Inferior parietal cortex (tissue), 1 donor: ENCODE data around the gene IL16.

Source experiments
- DNase-seq: peaks from one replicate; pipeline ENCODE4 v3.0.0-alpha.2; 2016; ENCODE audit errors: extremely low spot score

The IL16 gene

GRCh38 chr15:81292523-81293001 lies 95.9 kb downstream of the IL16 start:
- DNase-seq = no peak

- no peak for DNase-seq
Observed at GRCh38 chr15:81293728-81294515, 97.2 kb downstream of the IL16 start.

GRCh38 chr15:81294516-81294880 lies 97.8 kb downstream of the IL16 start:
- DNase-seq = no peak

DNA sequence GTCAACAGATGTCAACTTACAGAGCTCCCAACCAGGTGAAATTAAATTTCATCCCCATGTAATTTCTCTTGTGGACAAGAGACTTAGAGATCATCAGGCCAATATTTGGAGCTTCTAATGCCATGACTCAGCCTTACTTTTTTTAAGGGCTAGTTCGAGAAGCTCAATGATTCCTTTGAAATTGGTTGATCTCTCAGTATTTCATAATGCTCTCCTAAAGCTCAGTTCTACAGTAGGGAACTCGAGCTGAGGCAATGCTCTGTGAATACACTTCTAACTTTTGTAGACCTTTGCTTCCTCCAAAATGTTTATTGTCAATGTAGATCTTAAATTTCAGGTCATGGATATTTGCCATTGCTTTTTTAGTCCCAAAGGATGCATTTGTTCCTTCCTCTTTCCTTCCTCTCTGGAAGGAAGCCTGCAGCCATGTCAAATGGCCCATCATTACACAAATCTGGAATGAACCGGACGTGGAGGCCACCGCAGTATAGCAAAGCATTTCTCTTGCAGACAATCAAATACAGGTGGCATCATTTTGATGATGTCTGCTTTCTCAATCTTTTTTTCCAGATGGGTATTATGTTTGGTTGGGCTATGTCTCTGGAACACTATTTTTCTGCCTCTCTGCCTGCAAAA lies 98.9 kb downstream of the IL16 start:
- no peak for DNase-seq

- no peak for DNase-seq
Observed at GRCh38 chr15:81296186-81296585, 99.5 kb downstream of the IL16 start.

GRCh38 chr15:81296673-81297072 lies 100.0 kb downstream of the IL16 start:
- no peak for DNase-seq

DNA sequence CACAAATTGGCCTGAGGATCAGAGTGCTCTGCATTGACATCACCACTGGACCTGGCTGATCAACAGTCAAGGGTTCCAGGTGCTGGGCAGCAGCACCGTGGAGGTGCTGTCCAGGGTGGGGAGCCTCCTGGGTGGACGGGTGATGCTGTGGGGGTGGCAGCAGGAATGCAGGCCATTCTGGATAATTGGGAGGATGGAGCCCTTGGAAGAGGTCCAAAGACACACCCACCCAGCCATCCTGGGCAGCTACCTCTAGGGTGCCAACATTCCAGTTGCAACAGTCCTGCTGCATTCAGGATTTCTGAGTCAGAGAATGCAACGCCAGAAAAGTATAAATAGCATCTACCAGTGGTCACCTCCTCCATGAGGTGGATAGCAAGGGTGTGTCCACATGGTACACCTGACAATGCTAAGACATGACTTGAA lies 100.5 kb downstream of the IL16 start:
- DNase-seq = no peak

DNA sequence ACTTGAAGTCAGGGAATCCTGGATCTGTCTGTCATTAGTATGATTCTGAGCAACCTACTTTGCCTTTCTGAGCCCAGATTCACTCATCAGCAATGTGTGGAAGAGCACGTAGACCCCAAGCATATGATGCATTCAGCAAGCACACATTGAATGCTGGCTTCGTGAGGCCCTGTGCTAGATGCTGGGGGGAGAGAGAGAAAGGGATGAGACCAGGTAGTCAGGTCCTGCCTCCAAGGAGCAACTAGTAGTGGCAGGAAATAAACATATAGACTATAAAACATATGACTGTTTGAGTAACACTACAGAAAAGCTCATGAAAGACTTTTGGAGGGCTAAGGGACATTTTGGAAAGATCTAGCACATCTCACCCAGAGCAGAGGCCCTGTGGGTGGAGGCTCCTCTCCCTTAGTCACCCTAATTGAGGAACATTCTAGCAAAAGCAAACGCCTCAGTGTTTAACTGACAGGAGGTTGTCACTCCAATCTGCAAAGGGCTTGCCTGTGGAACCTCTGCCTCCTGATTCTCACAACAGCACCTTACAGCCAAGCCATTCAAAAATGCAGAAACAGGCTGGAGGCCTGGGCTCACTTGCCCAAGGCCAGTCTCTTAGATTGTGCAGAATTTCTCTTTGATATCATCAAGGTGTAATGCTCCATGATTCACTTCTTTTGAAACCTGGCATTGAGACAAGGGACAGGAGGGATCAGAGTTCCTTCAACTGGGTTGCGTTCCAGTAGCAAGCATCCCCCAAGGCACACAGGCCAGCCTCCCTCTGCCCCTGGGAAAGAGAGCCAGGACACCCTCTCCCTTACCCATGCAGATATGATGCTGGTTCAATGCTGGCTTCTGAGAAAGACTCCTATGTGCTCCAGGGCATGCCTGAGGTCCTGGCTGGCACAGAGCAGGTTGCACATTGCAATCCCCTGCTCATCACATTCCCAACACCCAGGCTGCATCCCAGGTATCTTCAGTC lies 101.2 kb downstream of the IL16 start:
- DNase-seq = no peak

DNA sequence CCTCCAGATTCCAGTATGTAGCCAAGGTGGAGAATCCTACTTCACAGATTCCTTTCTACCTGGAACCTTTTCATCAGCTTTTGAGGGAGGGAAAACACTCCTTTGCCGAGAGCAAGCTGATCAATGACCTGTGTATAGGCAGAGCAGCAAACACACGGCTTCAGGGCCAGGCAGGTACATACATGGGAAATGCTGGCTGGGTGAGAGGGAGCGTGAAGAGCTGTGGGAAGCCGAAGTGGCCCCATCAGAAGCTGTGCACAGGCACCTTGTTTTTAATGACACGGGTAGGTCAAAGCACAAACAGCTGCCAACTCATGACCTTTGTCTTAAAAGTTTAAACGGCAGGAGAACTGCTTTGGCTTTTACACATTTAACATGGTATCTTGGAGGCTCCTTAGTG lies 101.9 kb downstream of the IL16 start:
- DNase-seq = no peak

DNA sequence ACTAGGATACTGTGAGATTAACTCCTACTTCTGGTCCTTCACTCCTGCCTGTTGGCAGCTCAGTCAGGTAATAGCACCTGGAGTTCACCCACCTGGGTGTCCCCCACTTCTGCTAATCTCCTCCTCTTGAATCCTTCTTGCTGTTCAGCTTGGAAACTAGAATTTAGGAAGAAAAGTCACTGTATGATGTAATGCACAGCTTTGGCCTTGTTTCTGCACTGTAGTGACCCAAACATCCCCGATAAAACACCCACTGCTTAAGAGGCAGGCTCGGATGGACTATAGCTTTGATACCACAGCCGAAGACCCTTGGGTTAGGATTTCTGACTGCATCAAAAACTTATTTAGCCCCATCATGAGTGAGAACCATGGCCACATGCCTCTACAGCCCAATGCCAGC lies 102.5 kb downstream of the IL16 start:
- no peak for DNase-seq

- DNase-seq = no peak
Observed at GRCh38 chr15:81299630-81300273, 103.1 kb downstream of the IL16 start.

DNA sequence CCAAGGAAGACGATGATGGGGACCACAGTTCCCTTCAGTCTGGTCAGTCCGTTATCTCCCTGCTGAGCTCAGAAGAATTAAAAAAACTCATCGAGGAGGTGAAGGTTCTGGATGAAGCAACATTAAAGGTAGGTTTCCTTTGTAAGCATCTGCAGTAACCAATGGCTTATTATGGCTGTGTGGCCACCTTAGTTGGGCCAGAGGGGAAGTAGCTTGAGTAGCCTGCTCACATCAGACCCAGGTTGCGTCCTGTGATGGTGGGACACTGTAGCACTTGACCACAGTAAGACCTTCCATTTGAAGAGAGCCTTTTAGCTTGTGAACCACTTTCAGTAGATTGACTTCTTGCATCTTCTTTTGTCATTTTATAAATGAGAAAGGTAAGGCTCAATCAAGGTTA lies 104.7 kb downstream of the IL16 start:
- no peak for DNase-seq

- no peak for DNase-seq
Observed at GRCh38 chr15:81301815-81302399, 105.2 kb downstream of the IL16 start.

DNA sequence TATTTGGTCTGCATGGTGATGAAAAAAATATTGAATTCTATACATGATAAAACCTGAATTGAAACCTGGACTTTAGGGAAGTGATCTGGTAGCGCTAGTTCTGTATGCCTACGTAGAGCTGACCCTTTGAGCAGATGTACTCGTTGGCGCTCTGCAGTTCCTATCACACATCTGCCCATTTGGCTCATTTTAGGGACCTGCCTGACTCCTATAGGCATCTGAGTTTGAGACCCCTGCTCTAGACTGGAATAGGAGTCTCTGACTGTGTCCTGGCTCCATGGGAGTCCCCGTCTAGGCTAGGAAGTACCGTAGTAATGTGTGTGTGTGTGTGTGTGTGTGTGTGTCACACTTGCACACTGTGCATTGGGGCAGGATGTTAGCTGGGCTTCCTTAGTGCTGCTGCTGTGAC lies 106.0 kb downstream of the IL16 start:
- DNase-seq = no peak

- no peak for DNase-seq
Observed at GRCh38 chr15:81303244-81304225, 106.9 kb downstream of the IL16 start.

DNA sequence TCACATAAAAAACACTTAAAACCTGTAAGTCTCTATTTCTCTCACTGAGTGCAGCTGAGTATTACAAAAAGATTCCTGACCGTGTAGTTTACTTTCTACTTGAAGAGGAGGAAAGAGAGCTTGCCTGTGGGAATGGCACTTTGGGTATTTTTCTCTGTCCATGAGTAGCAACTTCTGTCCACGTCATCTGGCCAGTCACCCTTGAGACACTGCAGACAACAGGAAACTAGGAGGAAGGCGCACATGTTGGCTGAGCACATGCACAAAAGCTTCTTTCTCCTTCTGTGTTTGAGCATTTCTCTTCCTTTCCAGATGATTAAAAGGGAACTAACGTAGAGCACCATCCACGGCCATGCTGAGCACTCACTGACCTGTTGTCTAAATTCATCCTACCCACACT lies 107.5 kb downstream of the IL16 start:
- no peak for DNase-seq

DNA sequence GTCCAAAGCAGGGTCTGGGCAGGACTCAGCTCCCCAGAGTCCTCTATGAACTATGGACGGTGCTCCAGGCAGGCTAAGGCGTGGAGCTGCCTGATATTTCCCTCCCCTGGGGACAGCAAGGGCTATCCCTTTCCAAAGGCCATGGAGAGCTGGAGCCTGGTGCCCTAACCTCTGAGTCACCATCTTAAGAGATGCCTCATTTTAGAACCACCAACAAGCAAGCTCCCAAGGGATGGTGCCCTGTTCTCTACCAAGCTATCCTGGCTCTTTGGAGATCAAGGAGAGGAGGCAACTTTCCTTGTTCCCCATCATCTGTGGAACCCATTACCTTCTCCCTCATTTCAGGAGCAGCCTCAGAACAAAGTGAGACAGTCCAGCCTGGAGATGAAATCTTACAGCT lies 111.6 kb downstream of the IL16 start:
- DNase-seq = no peak

GRCh38 chr15:81309647-81310450 lies 113.2 kb downstream of the IL16 start:
- no peak for DNase-seq

GRCh38 chr15:81310480-81310879 lies 113.8 kb downstream of the IL16 start:
- no peak for DNase-seq
